SK-N-MC (cell line): ENCODE data around the gene KLC4.

ENCODE experiments used
- EZH2 ChIP-seq: fragments of 200-600 bp; sonication (generic); IDR thresholded peaks from one replicate; pipeline ENCODE4 v1.6.1; 2017; ENCODE audit warnings: antibody characterized with exemption
- POLR2AphosphoS5 ChIP-seq: IDR thresholded peaks from 2 replicates; pipeline ENCODE4 v1.6.1; 2012; ENCODE audit warnings: mild to moderate bottlenecking, low read depth, low read length, borderline replicate concordance

- TF ChIP-seq POLR2AphosphoS5: no peak
- TF ChIP-seq EZH2: no peak
Observed at GRCh38 chr6:43035495-43036194, 23.8 kb upstream of the KLC4 start.
